Testis (tissue), 2 donors: ENCODE results near the gene CKM.

Experiments
- POLR2A ChIP-seq: fragments of 450-650 bp; IDR thresholded peaks from one replicate; pipeline ENCODE4 v1.6.1; 2017; ENCODE audit warnings: antibody characterized with exemption, mild to moderate bottlenecking, moderate library complexity
- TF ChIP-seq, protein P1 (sequence below), 3 experiments: fragments of 450-650 bp in 2 of 3; fragments of 200-600 bp in 1 of 3; sonication (generic) in 1 of 3; IDR thresholded peaks; one replicate each; pipeline ENCODE4 v1.5.1; 2016 to 2019; ENCODE audit warnings: antibody characterized with exemption in 3 of 3, mild to moderate bottlenecking in 2 of 3, moderate library complexity in 1 of 3

DNA sequence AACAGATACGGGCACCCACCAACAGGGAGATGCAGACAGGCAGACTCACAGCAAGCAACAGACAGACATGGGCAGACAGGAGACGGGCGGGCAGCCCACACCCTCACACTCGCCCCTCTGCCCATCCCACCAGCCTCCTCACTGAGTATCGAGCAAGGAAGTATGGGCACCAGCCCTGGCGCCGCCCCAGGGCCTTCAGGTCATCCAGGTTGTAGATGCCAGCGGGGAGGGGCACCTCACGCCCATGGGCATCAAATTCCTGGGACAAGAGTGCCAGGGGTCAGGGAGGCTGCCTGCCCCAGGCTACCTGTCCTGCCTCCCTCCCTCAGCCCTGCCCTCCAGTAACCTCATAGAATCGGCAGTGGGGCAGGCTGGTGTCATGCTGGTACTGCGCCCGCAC is 42.0 kb upstream of the CKM start:
- no peak for TF ChIP-seq POLR2A
- TF ChIP-seq, protein P1, sequence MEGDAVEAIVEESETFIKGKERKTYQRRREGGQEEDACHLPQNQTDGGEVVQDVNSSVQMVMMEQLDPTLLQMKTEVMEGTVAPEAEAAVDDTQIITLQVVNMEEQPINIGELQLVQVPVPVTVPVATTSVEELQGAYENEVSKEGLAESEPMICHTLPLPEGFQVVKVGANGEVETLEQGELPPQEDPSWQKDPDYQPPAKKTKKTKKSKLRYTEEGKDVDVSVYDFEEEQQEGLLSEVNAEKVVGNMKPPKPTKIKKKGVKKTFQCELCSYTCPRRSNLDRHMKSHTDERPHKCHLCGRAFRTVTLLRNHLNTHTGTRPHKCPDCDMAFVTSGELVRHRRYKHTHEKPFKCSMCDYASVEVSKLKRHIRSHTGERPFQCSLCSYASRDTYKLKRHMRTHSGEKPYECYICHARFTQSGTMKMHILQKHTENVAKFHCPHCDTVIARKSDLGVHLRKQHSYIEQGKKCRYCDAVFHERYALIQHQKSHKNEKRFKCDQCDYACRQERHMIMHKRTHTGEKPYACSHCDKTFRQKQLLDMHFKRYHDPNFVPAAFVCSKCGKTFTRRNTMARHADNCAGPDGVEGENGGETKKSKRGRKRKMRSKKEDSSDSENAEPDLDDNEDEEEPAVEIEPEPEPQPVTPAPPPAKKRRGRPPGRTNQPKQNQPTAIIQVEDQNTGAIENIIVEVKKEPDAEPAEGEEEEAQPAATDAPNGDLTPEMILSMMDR (IDR thresholded peaks at IDR 0.05): no peak
